GM18861 (cell line): ENCODE measurements around the gene MAP4K4.

Experiments
- ATAC-seq: cut with Tn5 transposase; IDR thresholded peaks from one replicate; pipeline ENCODE4 v1.9.1; 2021; ENCODE audit not compliant: unreplicated experiment

Gene MAP4K4

GRCh38 chr2:101832114-101832513 is 134.6 kb downstream of the MAP4K4 start:
- ATAC-seq, result no peak

GRCh38 chr2:101833890-101834523 is 136.5 kb downstream of the MAP4K4 start:
- no peak for ATAC-seq

GRCh38 chr2:101837354-101837753 is 139.8 kb downstream of the MAP4K4 start:
- no peak for ATAC-seq

GRCh38 chr2:101841679-101842327 is 144.3 kb downstream of the MAP4K4 start:
- ATAC-seq, result no peak

GRCh38 chr2:101842471-101842870 is 145.0 kb downstream of the MAP4K4 start:
- ATAC-seq, result no peak

- no peak for ATAC-seq
Measured at GRCh38 chr2:101843048-101843447, 145.5 kb downstream of the MAP4K4 start.

- no peak for ATAC-seq
Measured at GRCh38 chr2:101843471-101843870, 146.0 kb downstream of the MAP4K4 start.

GRCh38 chr2:101844055-101844635 is 146.6 kb downstream of the MAP4K4 start:
- ATAC-seq, result no peak

- ATAC-seq, result no peak
Measured at GRCh38 chr2:101846973-101847372, 149.5 kb downstream of the MAP4K4 start.

- ATAC-seq, result no peak
Measured at GRCh38 chr2:101847661-101848339, 150.3 kb downstream of the MAP4K4 start.

- no peak for ATAC-seq
Measured at GRCh38 chr2:101848769-101849410, 151.4 kb downstream of the MAP4K4 start.

- no peak for ATAC-seq
Measured at GRCh38 chr2:101850450-101850849, 152.9 kb downstream of the MAP4K4 start.

- no peak for ATAC-seq
Measured at GRCh38 chr2:101850991-101851390, 153.5 kb downstream of the MAP4K4 start.

GRCh38 chr2:101852824-101853223 is 155.3 kb downstream of the MAP4K4 start:
- ATAC-seq, result no peak

GRCh38 chr2:101854877-101855276 is 157.4 kb downstream of the MAP4K4 start:
- no peak for ATAC-seq

- ATAC-seq, result no peak
Measured at GRCh38 chr2:101855776-101856175, 158.3 kb downstream of the MAP4K4 start.

GRCh38 chr2:101858246-101858645 is 160.7 kb downstream of the MAP4K4 start:
- ATAC-seq, result no peak

GRCh38 chr2:101858910-101859309 is 161.4 kb downstream of the MAP4K4 start:
- no peak for ATAC-seq

GRCh38 chr2:101859604-101860003 is 162.1 kb downstream of the MAP4K4 start:
- no peak for ATAC-seq

- ATAC-seq, result no peak
Measured at GRCh38 chr2:101860157-101860556, 162.7 kb downstream of the MAP4K4 start.

GRCh38 chr2:101860782-101861181 is 163.3 kb downstream of the MAP4K4 start:
- no peak for ATAC-seq
